ENCODE data around the gene GRK3. TPM values are rescaled to one million over a fixed set of nuclear protein-coding genes. Genes with fewer than 3 reads are reported as not detected.

GRK3 gene
- total RNA-seq, 4 donors from 2014 or later = 0.64 to 5.3 (median 2.8) TPM

DNA sequence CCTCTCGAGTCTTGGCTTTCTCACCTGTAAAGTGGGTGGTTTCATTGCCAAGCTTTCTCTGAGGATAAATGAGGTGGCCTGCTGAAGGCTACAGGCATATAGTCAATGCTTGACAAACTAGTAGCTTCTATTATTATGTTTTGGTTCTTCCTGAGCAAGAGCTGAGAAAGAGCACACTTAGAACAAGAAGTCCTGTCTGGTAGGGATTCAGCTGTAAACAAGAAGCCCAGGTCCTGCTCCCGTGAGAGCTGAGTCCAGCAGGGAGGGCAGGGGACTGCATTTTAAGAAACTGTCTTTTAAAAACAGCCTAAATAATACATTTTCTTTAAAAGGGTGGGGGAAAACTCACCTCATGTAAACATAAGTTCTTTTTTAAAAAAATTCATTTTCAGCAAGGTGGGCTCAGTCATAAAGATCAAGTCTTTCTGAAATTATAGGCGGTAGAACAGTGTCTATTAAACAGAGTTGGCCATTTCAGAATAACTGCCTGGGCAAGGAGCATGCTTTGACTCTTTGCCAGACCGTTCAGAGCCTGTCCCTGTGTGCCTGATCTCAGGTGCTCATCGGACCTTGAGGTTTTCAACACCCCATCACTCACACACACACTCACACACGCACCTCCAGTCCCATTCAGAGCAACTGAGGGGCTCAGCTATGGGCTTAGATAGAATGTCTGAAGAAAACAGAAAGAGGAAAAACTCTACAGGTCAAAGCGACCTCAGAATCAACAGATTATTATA, 148.4 kb downstream of the GRK3 start:
- Histone ChIP-seq H3K4me3 (no peak overlapping the region), H3K27me3 (no peaks in the 10 kb centered on the region), H3K27ac (no peak overlapping the region), H3K9me3 (no peaks in the 10 kb centered on the region), H3K4me1 (no peaks in the 10 kb centered on the region), H3K36me3 (peaks cover 0 to 18% (median 0%) of the 10 kb centered on the region in 3 donors)
- no peak for DNase-seq
- 89 to 90% methylated on average over 7 of the region's 7 CpGs for WGBS, 2 donors
- TF ChIP-seq POLR2A (IDR thresholded peaks at IDR 0.05) = no peak
- TF ChIP-seq, protein P1, sequence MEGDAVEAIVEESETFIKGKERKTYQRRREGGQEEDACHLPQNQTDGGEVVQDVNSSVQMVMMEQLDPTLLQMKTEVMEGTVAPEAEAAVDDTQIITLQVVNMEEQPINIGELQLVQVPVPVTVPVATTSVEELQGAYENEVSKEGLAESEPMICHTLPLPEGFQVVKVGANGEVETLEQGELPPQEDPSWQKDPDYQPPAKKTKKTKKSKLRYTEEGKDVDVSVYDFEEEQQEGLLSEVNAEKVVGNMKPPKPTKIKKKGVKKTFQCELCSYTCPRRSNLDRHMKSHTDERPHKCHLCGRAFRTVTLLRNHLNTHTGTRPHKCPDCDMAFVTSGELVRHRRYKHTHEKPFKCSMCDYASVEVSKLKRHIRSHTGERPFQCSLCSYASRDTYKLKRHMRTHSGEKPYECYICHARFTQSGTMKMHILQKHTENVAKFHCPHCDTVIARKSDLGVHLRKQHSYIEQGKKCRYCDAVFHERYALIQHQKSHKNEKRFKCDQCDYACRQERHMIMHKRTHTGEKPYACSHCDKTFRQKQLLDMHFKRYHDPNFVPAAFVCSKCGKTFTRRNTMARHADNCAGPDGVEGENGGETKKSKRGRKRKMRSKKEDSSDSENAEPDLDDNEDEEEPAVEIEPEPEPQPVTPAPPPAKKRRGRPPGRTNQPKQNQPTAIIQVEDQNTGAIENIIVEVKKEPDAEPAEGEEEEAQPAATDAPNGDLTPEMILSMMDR (IDR thresholded peaks at IDR 0.05) = no peak
- intact Hi-C loops (cut with DNase I) = no loop called here

DNA sequence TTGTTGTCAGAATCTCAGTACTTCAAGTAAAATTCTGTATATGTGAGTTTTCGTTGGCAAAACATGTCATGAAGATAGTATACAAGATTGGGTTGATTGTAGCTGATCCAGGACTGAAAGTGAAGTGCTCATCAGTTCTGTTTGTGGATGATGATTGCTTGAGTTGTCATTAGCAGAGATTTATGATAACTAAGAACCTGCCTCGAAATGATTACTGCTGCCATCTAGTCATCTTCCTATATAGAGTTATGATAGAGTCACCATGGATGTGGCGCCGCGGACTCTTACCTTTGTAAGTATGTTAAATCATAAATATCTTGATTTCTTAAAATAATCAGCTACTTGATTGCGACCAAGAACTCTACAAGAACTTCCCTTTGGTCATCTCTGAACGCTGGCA, 149.6 kb downstream of the GRK3 start:
- H3K4me1 ChIP-seq = no peaks in the 10 kb centered on the region
- H3K4me3 ChIP-seq = no peak overlapping the region
- no peaks in the 10 kb centered on the region for H3K27me3 ChIP-seq
- intact Hi-C loops (cut with DNase I) = no loop called here
- no peaks in the 10 kb centered on the region for H3K9me3 ChIP-seq
- TF ChIP-seq, protein P1 (IDR thresholded peaks at IDR 0.05) = no peak
- no peak for TF ChIP-seq POLR2A (IDR thresholded peaks at IDR 0.05)
- H3K36me3 ChIP-seq = peaks cover 0 to 18% (median 0%) of the 10 kb centered on the region in 3 donors
- 91 to 98% methylated on average over 7 of the region's 7 CpGs for WGBS, 2 donors
- DNase-seq = no peak
- no peak overlapping the region for H3K27ac ChIP-seq

DNA sequence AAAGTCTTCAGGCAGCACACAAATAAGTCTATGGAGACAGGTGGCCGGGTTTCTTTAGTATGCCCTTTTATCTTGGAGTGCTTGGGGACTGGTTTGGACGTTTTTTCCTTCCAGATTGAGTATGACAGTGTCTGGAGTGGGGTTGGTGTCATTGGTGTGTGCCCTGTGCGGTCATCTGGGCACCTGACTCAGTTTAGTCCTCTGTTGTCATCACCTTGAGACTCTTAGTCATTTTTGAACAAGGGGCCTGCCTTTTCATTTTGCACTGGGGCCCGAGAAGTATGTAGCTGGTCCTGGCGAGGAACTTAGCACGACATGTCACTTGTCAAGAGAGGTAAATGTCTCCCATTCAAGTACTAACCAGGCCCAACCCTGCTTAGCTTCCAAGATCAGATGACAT, 150.3 kb downstream of the GRK3 start:
- Histone ChIP-seq H3K36me3 (peaks cover 0 to 18% (median 0%) of the 10 kb centered on the region in 3 donors), H3K27ac (no peak overlapping the region), H3K4me1 (no peaks in the 10 kb centered on the region), H3K4me3 (no peak overlapping the region), H3K9me3 (no peaks in the 10 kb centered on the region), H3K27me3 (no peaks in the 10 kb centered on the region)
- intact Hi-C loops (cut with DNase I) = no loop called here
- 68 to 74% methylated on average over 6 of the region's 6 CpGs for WGBS, 2 donors
- TF ChIP-seq, protein P1 (IDR thresholded peaks at IDR 0.05) = no peak
- TF ChIP-seq POLR2A (IDR thresholded peaks at IDR 0.05) = no peak
- no peak for DNase-seq

DNA sequence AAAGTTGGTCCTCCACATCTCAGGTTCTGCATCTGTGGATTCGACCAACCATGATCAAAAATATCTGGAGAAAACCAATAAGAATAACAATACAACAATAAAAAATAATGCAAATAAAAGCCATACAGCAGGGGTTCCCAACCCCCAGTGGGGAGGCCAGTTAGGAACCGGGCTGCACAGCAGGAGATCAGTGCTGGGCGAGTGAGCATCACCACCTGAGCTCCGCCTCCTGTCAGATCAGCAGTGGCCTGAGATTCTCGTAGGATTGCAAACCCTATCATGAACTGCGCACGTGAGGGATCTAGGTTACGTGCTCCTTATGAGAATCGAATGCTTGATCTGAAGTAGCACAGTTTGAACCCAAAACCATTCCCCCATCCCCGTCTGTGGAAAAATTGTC, 152.2 kb downstream of the GRK3 start:
- DNase-seq = no peak
- H3K4me1 ChIP-seq = no peaks in the 10 kb centered on the region
- intact Hi-C loops (cut with DNase I) = no loop called here
- no peak overlapping the region for H3K27ac ChIP-seq
- no peak overlapping the region for H3K4me3 ChIP-seq
- TF ChIP-seq, protein P1 (IDR thresholded peaks at IDR 0.05) = no peak
- no peak for TF ChIP-seq POLR2A (IDR thresholded peaks at IDR 0.05)
- peaks cover 0 to 16% (median 0%) of the 10 kb centered on the region in 3 donors for H3K36me3 ChIP-seq
- no peaks in the 10 kb centered on the region for H3K9me3 ChIP-seq
- no peaks in the 10 kb centered on the region for H3K27me3 ChIP-seq
- WGBS, 2 donors = 88 to 95% methylated on average over 8 to 9 of the region's 10 CpGs

DNA sequence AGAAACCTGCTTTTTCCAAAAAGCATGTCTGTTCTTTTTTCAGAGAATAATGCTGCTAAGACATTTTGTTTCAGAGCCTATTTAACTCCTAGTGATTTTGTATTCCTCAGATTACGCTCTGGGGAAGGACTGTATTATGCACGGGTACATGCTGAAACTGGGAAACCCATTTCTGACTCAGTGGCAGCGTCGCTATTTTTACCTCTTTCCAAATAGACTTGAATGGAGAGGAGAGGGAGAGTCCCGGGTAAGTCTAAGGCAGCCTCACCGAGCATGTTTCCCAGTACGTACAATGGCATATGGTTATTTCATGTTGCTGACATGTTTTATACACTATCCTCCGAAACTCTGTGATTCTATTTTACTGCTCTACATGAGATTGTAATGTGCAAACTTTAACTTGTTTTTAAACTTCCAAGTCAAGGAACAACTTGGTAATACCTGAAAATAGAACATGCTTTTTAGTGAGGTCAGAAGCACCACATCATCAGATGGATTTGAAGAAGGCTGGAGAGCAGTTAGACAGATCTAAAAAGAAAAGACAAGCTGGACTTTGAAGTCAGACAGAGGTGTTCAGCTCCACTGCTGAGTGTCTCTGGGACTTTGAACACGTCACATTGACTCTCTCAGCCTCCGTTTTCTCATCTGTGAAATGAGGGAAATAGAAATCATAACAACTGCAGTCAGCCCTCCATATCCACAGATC, 153.8 kb downstream of the GRK3 start:
- WGBS, 2 donors = 83 to 86% methylated on average over 10 of the region's 10 CpGs
- Histone ChIP-seq H3K27ac (no peak overlapping the region), H3K4me1 (no peaks in the 10 kb centered on the region), H3K36me3 (peaks cover 0 to 8% (median 0%) of the 10 kb centered on the region in 3 donors), H3K4me3 (no peak overlapping the region), H3K9me3 (no peaks in the 10 kb centered on the region), H3K27me3 (no peaks in the 10 kb centered on the region)
- intact Hi-C loops (cut with DNase I) = no loop called here
- DNase-seq = no peak
- TF ChIP-seq, protein P1 (IDR thresholded peaks at IDR 0.05) = no peak
- TF ChIP-seq POLR2A (IDR thresholded peaks at IDR 0.05) = no peak
